ENCODE measurements around the gene CELF5.
A peak's percentile ranks its signal among the peaks of the same experiment; 100 is the strongest.

Gene CELF5

DNA sequence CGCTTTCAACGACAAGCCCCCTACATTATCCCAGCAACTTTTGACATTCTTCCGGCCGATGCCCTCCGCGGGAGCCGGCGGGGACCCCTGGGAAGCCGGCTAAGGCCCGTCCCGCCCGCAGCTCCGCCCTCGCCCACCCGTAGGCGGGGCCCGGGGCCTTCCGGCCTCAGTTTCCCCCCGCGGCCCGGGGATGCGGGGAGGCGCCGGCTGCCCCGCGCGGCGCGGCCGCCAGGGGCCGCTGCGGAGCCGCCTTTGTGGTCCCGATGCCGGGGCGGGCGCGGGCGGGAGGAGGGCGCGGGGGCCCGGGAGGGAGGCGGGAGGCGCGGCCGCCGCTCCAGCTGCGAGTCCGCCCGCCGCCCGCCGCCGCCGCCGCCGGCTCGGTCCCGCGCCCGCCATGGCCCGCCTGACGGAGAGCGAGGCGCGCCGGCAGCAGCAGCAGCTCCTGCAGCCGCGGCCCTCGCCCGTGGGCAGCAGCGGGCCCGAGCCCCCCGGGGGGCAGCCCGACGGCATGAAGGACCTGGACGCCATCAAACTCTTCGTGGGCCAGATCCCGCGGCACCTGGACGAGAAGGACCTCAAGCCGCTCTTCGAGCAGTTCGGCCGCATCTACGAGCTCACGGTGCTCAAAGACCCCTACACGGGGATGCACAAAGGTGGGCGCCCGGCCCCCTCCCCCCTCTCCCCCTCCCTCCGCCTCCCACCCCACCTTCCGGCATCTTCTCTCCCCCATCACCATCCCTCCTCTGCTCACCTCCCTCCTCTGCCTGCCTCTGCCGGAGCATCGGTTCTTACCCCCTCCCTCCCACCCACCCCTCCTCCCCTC, at the start of gene CELF5:
TSS of gene CELF5 (plus strand) at position 316 of the 823 bp plus-strand sequence. CDS start at position 395, 79 bp downstream.
- no peak for DNase-seq (ENCODE audit: low read depth, low spot score)
- POLR2A ChIA-PET, result no interaction called here
- H3K4me3 ChIP-seq (ENCODE audit: low read depth, low read length), result peak within 1 kb of the TSS; percentile 30
- CTCF ChIA-PET, result interaction anchor here (0.6 to 3.4 kb wide), 18 partner anchors 9 to 337 kb away, joined by 3 to 25 read pairs (median 4); no protein-coding TSS in a partner anchor
- peak; percentile 20 for TF ChIP-seq CTCF (IDR thresholded peaks at IDR 0.05; ENCODE audit: insufficient read depth, low read length, missing control alignments)

DNA sequence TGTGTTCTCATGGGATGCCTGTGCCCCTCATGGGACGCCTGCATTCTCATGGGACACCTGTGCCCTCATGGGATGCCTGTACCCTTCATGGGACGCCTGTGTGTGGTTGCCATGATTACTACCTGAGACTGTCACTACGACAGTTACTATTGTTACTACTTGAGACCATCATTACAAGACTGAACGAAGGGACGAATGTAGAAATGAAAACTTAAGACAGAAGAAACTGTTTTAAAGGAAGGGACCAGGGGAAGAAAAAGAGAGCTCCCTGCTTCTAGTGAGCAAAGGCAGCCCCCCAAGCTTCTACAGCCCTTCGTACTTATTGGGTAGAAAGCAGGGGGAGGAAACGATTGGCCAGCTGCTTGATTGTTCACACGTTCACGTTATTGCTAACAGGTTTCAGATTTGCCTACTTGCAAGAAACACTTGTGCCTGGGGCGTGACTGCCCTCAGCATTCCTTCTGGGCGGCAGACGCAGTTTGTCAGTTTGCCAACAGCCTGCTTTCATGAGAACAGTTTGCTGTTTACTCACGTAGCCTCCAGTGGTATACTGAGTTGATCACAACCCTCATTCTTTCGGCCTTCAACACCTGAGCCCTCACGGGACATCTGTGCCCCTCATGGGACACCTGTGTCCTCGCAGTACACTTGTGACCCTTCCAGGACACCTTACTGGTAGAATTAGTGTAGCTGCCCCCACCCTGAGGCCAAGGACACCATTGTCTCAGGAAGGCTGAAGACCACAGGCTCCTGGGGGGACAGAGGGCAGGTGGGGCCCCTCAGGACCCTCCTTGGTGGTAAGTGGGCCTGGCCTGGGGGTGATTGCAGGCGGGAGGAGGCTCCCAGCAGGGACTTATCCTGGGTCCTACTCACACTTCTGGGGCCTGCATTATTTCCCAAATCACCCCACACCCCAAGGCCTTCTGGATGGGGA, 48.4 kb upstream of the CELF5 start:
- H3K4me3 ChIP-seq (ENCODE audit: low read depth, low read length), result no peak overlapping the region
- POLR2A ChIA-PET, result no interaction called here
- peak; percentile 54 for DNase-seq (ENCODE audit: low read depth, low spot score)
- TF ChIP-seq CTCF (IDR thresholded peaks at IDR 0.05; ENCODE audit: insufficient read depth, low read length, missing control alignments), result no peak
- CTCF ChIA-PET, result interaction anchor here (1.4 to 2.1 kb wide), 2 partner anchors 12 to 225 kb away, joined by 3 to 8 read pairs; no protein-coding TSS in a partner anchor

- ChIA-PET CTCF (interaction anchor here (1.2 to 2.1 kb wide), 3 partner anchors 13 to 226 kb away, joined by 3 to 8 read pairs (median 5); no protein-coding TSS in a partner anchor), POLR2A (no interaction called here)
- DNase-seq (ENCODE audit: low read depth, low spot score), result no peak
- no peak for TF ChIP-seq CTCF (IDR thresholded peaks at IDR 0.05; ENCODE audit: insufficient read depth, low read length, missing control alignments)
- no peak overlapping the region for H3K4me3 ChIP-seq (ENCODE audit: low read depth, low read length)
Observed at GRCh38 chr19:3176715-3177501, 47.6 kb upstream of the CELF5 start.

GRCh38 chr19:3178377-3178972, 46.0 kb upstream of the CELF5 start, which contains the start of gene S1PR4:
Gene S1PR4 (plus strand): TSS chr19:3178769. CDS start chr19:3178793, 24 bp downstream.
- CTCF ChIA-PET, result no interaction called here
- no peak for DNase-seq (ENCODE audit: low read depth, low spot score)
- TF ChIP-seq CTCF (IDR thresholded peaks at IDR 0.05; ENCODE audit: insufficient read depth, low read length, missing control alignments), result no peak
- H3K4me3 ChIP-seq (ENCODE audit: low read depth, low read length), result no peak within 1 kb of the TSS
- POLR2A ChIA-PET, result no interaction called here

GRCh38 chr19:3178973-3179738, 45.3 kb upstream of the CELF5 start:
- no peak for DNase-seq (ENCODE audit: low read depth, low spot score)
- no peak for TF ChIP-seq CTCF (IDR thresholded peaks at IDR 0.05; ENCODE audit: insufficient read depth, low read length, missing control alignments)
- no peak overlapping the region for H3K4me3 ChIP-seq (ENCODE audit: low read depth, low read length)
- CTCF ChIA-PET, result no interaction called here
- POLR2A ChIA-PET, result no interaction called here
